SW 1271 (cell line): ENCODE results near the gene SNAPC2.
"Not testable (repeated sequence)": the region's sequence is repeated elsewhere in the genome, so short reads cannot be mapped to it uniquely, and the experiment has no call there.

Source experiments
- DNase-seq, 2 experiments: peaks; one replicate each; lab custom pipeline; 2025; lab: John Stamatoyannopoulos, UW

The SNAPC2 gene

GRCh38 chr19:7909471-7910067 lies 10.6 kb upstream of the SNAPC2 start:
- no peak for DNase-seq

DNA sequence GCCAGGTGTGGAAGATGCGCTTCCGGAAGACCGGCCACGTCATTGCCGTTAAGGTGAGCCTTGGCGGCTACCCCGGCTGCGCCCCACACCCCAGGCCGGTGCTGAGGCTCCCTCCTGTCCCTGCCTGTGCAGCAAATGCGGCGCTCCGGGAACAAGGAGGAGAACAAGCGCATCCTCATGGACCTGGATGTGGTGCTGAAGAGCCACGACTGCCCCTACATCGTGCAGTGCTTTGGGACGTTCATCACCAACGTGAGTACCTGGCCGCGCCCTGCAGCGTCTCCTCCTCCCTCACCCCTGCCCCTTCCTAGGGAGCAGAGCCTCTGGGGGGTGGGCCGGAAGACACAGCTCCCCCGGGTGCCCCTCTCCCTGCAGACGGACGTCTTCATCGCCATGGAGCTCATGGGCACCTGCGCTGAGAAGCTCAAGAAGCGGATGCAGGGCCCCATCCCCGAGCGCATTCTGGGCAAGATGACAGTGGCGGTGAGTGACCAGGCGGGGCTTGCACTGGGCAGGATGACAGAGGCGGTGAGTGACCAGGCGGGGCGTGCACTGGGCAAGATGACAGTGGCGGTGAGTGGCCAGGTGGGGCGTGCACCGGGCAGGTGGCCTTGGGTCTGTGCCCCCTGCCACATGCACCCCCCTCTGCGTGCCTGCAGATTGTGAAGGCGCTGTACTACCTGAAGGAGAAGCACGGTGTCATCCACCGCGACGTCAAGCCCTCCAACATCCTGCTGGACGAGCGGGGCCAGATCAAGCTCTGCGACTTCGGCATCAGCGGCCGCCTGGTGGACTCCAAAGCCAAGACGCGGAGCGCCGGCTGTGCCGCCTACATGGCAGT lies 9.6 kb upstream of the SNAPC2 start:
- no peak for DNase-seq

DNA sequence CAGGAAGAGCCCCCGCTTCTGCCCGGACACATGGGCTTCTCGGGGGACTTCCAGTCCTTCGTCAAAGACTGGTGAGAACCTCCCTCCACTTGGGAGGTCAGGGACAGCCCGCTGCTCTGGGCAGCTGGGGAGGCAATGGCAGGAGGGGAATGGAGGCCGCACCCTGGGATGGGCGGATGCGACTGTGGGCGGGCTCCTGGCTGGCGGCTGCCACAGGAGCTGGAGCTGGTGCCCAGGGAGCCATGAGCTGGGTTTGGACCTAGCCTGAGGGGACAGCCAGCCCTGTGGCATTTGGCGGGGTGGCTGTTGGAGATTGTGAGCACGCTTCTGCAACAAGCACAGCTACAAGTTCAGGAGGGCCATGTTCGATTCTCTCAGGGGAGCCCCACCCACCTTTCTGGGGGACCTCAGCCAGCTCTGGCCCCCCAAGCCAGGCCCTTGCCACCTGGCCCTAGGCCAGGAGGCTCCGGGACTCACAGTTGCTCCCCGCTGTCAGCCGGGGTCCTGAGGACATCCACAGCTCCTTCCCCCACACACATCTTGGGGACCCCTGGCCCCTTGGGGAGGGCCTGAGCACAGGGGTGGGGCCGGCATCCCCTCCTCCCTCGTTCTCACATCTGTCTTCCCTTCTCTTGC lies 8.5 kb upstream of the SNAPC2 start:
- DNase-seq, result no peak

GRCh38 chr19:7912144-7912696 lies 7.9 kb upstream of the SNAPC2 start:
- DNase-seq, result no peak

- DNase-seq, result no peak
Observed at GRCh38 chr19:7912697-7913564, 7.2 kb upstream of the SNAPC2 start.

GRCh38 chr19:7913652-7914051 lies 6.5 kb upstream of the SNAPC2 start:
- DNase-seq, result no peak

GRCh38 chr19:7914099-7914498 lies 6.0 kb upstream of the SNAPC2 start:
- no peak for DNase-seq

DNA sequence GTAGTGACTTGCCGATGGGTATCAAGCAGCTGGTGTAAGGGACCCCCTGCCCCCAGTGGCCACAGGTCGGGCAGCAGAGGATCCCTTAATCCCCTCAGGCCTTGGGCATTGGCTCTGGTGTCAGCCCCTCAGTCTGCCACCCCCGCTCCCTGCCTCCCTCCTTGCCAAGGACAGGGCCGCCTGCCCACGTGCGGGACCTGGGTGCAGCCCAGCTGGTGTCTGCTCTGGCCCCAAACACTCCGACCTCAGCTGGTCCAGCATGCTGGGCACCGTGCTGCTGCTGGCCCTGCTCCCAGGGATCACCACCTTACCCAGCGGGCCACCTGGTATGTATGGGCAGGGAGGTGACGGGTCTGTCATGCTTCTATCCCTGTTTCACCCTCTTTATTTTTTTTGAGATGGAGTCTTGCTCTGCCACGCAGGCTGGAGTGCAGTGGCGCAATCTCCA lies 5.5 kb upstream of the SNAPC2 start, which contains the start of gene TGFBR3L:
TGFBR3L (plus strand) TSS at position 233 of the 448 bp plus-strand sequence.
- no peak for DNase-seq

DNA sequence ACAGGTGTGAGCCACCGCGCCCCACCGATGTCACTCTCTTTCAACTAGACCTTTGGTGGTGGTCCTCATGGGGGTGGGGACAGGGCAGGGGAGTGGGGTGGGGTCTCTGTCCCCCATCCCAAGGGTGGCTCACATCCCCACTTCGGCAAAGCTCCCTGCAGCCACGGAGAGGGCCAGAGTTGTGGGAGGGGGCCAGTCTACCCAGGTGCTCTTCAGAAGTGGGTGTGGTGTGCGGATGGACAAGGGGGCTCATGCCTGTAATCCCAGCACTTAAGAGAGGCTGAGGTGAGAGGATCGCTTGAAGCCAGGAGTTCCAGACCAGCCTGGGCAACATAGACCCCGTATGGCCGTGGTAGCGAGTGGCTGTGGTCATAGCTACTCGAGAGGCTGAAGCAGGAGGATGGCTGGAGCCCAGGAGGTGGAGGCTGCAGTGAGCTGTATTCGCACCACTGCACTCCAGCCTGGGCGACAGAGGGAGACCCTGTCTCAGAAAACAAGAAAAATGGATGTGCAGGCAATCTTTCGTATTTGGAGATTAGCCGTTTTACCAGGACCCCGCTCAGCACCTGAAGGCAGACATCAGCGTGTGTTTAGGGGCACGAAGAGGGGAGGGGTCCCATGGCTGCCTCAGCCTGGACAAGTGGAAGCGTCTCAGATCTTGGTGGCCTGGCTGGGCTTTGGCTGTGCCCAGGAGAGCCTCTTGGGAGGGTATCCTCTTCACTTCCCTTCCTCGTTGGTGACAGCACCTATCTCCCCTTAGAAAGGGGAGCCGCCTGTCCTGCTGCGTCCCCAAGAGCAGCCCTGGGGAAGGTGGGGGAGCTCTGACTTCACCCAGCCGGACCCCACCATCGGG lies 4.7 kb upstream of the SNAPC2 start:
- no peak for DNase-seq

GRCh38 chr19:7916103-7916954 lies 3.8 kb upstream of the SNAPC2 start:
- peak in 1 of 2 experiments; percentile 23 for DNase-seq

GRCh38 chr19:7916955-7917266 lies 3.2 kb upstream of the SNAPC2 start:
- no peak for DNase-seq

GRCh38 chr19:7917267-7918061 lies 2.7 kb upstream of the SNAPC2 start:
- DNase-seq, result peak in 1 of 2 experiments; percentile 34

GRCh38 chr19:7918062-7918614 lies 2.0 kb upstream of the SNAPC2 start:
- DNase-seq, result not testable (repeated sequence)

- no peak for DNase-seq
Observed at GRCh38 chr19:7918615-7919421, 1.3 kb upstream of the SNAPC2 start.

DNA sequence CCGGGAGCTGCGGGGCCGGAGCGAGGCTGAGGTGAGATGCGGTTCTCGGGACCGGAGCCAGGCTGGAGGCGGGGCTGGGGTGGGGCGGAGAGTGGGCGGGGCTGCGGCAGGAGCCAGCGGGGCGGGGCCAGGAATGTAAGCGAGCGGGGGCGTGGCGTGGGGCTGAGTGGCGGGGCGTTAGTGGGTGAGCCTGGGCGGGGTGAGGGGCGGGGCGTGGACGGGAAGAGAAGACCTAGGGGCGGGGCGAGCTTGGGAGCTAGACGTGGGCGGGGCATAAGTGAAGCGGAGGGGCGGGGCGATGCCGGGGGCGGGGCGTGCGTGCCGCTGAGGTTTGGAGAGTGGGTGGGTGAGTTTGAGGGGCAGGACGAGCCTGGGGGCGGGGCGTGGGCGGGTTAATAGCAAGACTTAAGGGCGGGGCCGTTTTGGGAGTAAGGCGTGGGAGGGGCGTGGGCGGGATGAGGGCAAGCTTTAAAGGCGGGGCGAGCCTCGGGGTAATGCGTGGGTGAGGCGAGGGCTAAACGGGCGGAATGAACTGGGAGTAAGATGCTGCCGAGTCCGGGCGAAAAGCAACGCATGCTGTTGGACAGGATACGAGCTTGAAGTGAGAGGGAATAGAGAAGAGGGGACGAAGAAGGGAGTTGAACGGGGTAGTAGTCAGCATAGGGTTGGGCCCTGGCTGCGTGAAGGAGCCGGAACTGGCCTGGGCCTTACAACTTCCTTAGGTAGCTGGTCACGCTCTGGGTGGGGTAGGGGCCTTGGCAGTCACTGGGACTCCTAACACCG lies 572 bp downstream of the SNAPC2 start:
- DNase-seq, result peak; percentile 87 to 97

- DNase-seq, result no peak
Observed at GRCh38 chr19:7921302-7921966, 1.3 kb downstream of the SNAPC2 start.
